DMS53 treated with DMSO at 0.1 percent for 48 hours (cell line): ENCODE measurements around the gene SPATA31A1.
"Not testable (repeated sequence)": the region's sequence is repeated elsewhere in the genome, so short reads cannot be mapped to it uniquely, and the experiment has no call there.

Experiments
- DNase-seq: peaks from one replicate; lab custom pipeline; 2025; ENCODE audit not compliant: unreplicated experiment; lab: John Stamatoyannopoulos, UW

SPATA31A1 gene

DNA sequence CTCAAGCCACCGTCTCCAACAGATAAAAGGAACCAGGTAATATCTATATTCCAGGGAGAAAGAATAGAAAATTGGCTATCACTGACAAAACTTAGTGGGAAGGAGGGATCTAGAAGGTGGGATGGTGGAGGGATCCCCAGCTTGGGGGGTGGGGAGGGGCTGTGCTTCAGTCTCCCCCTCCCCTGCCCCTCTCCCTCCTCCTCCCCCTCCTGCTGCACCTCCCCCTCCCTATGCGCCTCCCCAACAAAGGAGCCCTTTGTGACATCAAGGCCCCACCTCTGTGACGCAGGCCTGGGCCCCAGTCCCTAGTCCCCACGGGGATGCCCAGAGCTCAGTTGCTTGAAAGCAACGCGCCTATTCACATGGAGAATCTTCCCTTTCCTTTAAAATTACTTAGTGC lies at the start of gene SPATA31A1:
Gene SPATA31A1, plus strand, starts transcription at position 301 of the 400 bp plus-strand sequence. Its CDS starts 62 bp downstream, at position 363.
- DNase-seq, result not testable (repeated sequence)

DNA sequence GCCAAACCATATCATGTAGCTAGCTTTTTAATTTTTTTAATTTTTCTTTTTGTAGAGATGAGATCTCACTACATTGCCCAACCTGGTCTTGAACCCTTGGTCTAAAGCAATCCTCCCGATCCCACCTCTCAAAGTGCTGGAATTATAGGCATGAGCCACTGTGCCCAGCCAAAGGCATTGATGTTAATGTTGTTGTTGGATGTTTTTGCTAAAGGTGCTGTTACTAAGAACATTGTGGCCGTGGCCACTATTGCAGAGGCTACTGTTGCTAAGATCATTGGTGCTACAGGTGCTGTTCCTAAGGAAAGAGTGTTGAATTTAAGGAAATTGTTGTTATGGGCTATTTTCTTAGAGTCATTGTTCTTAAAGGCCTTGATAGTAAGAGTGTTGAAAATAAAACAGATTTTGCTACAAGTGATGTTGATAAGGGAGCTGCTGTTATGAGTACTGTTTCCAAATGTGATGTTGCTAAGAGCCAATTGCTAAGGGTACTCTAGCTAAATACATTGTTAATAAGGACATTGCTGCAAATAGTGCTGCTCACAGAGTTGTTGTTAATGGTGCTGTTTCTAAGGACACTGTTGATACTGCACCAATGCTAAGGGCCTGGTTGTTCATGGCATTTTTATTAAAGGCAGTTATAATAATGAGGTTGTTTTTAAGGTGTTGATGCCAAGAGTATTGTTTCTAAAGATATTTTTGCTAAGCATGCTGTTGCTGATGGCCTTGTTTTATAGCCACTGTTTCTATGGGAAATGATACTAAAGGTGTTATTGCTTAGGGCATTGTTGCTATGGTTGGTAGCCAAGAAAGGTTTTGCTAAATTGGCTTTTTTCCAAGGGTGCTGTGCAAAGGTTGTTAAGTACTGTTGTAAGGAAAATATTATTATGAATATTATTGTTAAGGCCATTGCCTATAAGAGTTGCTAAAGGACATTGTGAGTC lies 52.1 kb downstream of the SPATA31A1 start:
- not testable (repeated sequence) for DNase-seq

DNA sequence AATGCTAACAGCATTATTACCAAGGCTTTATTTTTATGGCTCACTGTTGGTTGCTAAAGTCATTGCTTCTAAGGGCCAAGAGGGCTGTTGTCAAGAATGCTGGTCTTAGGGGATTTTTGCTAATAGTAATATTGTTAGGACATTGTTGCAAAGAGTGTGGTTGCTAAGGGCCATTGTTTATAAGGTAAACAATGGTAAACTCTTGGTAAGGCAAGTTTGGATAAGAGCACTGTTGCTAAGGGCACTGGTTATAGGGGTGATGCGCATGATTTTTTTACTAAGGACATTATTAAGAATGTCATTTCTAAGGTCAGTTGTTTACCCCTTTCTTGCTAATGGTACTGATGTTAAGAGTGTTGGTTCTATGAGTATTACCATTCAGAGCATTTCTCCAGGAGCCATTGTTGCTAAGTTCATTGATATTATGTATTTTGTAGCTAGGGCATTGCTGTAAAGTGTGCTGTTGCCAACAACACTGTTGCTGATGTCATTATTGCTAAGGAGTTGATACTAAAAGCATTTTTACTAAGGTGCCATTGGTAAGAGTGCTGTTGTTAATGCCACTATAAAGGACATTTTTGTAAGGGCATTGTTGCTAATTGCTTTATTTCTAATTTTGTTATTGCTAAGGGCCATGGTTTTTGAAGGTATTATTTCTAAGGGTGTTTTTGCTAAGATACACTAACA lies 55.9 kb downstream of the SPATA31A1 start:
- not testable (repeated sequence) for DNase-seq
